Activated naive CD4-positive, alpha-beta T cell treated with anti-CD3 and anti-CD28 coated beads, Interleukin-2, amount 50 U/mL, for 72 hours (primary cell): ENCODE data around the gene IER2. TPM values are rescaled to one million over a fixed set of nuclear protein-coding genes. Genes with fewer than 3 reads are reported as not detected.

Source experiments
- ATAC-seq, 2 donors: fragments of 150-1000 bp; cut with Tn5 transposase; 2 replicates each; pipeline ENCODE4 v1.10.0; 2021; ENCODE audit warnings: mild to moderate bottlenecking in 2 of 2, moderate library complexity in 2 of 2
- DNase-seq, 2 donors: peaks; one replicate each; pipeline ENCODE4 v3.0.0; 2021 to 2022; ENCODE audit warnings: low spot score in 2 of 2
- H3K27ac Mint-ChIP-seq, 2 donors: one replicate each; pipeline ENCODE4 v1.8.0; 2022; ENCODE audit warnings: mild to moderate bottlenecking in 2 of 2, mixed read lengths in 2 of 2
- H3K36me3 Mint-ChIP-seq, 2 donors: one replicate each; pipeline ENCODE4 v1.8.0; 2022; ENCODE audit warnings: mixed read lengths in 2 of 2
- H3K9me3 Mint-ChIP-seq, 2 donors: one replicate each; pipeline ENCODE4 v1.8.0; 2022; ENCODE audit warnings: mixed read lengths in 2 of 2
- total RNA-seq, 2 donors: library from RNA; stranded (reverse); gene quantifications; one replicate each; pipeline ENCODE4 v1.2.3, GENCODE V29; 2022

The IER2 gene
- 100 to 1,000 TPM; 111 to 174 TPM for total RNA-seq

GRCh38 chr19:13150187-13150930 is at the start of gene IER2, which contains the start of gene STX10:
TSS of gene IER2 (plus strand) at chr19:13150411. CDS start at chr19:13153187, 2,776 bp downstream.
TSS of gene STX10 (minus strand) at chr19:13150375. CDS start at chr19:13150173, 202 bp downstream.
- ATAC-seq (peak; percentile 51 to 56), DNase-seq (peak; percentile 90 to 92)
- Mint-ChIP-seq H3K9me3 (no peaks in the 10 kb centered on the region), H3K27ac (peak within 1 kb of the TSS; percentile 97 to 98), H3K36me3 (peaks cover 50 to 57% of the 10 kb centered on the region in 2 donors)

GRCh38 chr19:13100841-13101589 is 49.2 kb upstream of the IER2 start:
- no peak for DNase-seq
- Mint-ChIP-seq H3K27ac (no peak overlapping the region), H3K9me3 (no peaks in the 10 kb centered on the region), H3K36me3 (no peaks in the 10 kb centered on the region)
- ATAC-seq: no peak

GRCh38 chr19:13101590-13102415 is 48.4 kb upstream of the IER2 start:
- H3K27ac Mint-ChIP-seq: no peak overlapping the region
- no peak for DNase-seq
- ATAC-seq: no peak
- H3K9me3 Mint-ChIP-seq: no peaks in the 10 kb centered on the region
- H3K36me3 Mint-ChIP-seq: no peaks in the 10 kb centered on the region

GRCh38 chr19:13102416-13102665 is 47.9 kb upstream of the IER2 start:
- Mint-ChIP-seq H3K9me3 (no peaks in the 10 kb centered on the region), H3K27ac (no peak overlapping the region), H3K36me3 (no peaks in the 10 kb centered on the region)
- DNase-seq (no peak), ATAC-seq (no peak)

- Mint-ChIP-seq H3K9me3 (no peaks in the 10 kb centered on the region), H3K27ac (no peak within 1 kb of the TSS), H3K36me3 (no peaks in the 10 kb centered on the region)
- ATAC-seq (no peak), DNase-seq (peak in 1 of 2 donors; percentile 38)
These were observed 47.3 kb upstream of the IER2 start, which contains the start of gene LYL1 for GRCh38 chr19:13102666-13103580. TSS of gene LYL1 (minus strand) at chr19:13102858. CDS start at chr19:13101171, 1,687 bp downstream.

- H3K27ac Mint-ChIP-seq: peak overlapping the region in 1 of 2 donors; percentile 76
- H3K36me3 Mint-ChIP-seq: no peaks in the 10 kb centered on the region
- no peak for DNase-seq
- ATAC-seq: no peak
- H3K9me3 Mint-ChIP-seq: no peaks in the 10 kb centered on the region
These were observed 46.4 kb upstream of the IER2 start for GRCh38 chr19:13103581-13104359.

GRCh38 chr19:13104360-13104847 is 45.8 kb upstream of the IER2 start:
- peak; percentile 19 to 54 for ATAC-seq
- Mint-ChIP-seq H3K9me3 (no peaks in the 10 kb centered on the region), H3K27ac (peak overlapping the region; percentile 76 to 85), H3K36me3 (no peaks in the 10 kb centered on the region)
- DNase-seq: peak; percentile 77 to 83

GRCh38 chr19:13104848-13105711 is 45.1 kb upstream of the IER2 start:
- ATAC-seq (peak; percentile 25 to 35), DNase-seq (peak in 1 of 2 donors; percentile 47)
- Mint-ChIP-seq H3K36me3 (no peaks in the 10 kb centered on the region), H3K9me3 (no peaks in the 10 kb centered on the region), H3K27ac (peak overlapping the region; percentile 76 to 85)

GRCh38 chr19:13109361-13110098 is 40.7 kb upstream of the IER2 start:
- ATAC-seq (no peak), DNase-seq (no peak)
- Mint-ChIP-seq H3K36me3 (no peaks in the 10 kb centered on the region), H3K27ac (peak overlapping the region in 1 of 2 donors; percentile 47), H3K9me3 (no peaks in the 10 kb centered on the region)

GRCh38 chr19:13110099-13110610 is 40.1 kb upstream of the IER2 start:
- ATAC-seq (no peak), DNase-seq (no peak)
- Mint-ChIP-seq H3K27ac (peak overlapping the region in 1 of 2 donors; percentile 47), H3K9me3 (no peaks in the 10 kb centered on the region), H3K36me3 (peaks cover 0 to 3% of the 10 kb centered on the region in 2 donors)

- DNase-seq: no peak
- H3K36me3 Mint-ChIP-seq: peaks cover 6 to 25% of the 10 kb centered on the region in 2 donors
- H3K9me3 Mint-ChIP-seq: no peaks in the 10 kb centered on the region
- ATAC-seq: no peak
- peak overlapping the region in 1 of 2 donors; percentile 29 for H3K27ac Mint-ChIP-seq
These were observed 37.7 kb upstream of the IER2 start for GRCh38 chr19:13112555-13112954.

- Mint-ChIP-seq H3K27ac (peak overlapping the region; percentile 90 to 92), H3K9me3 (no peaks in the 10 kb centered on the region), H3K36me3 (peaks cover 12 to 29% of the 10 kb centered on the region in 2 donors)
- ATAC-seq (no peak), DNase-seq (no peak)
These were observed 34.3 kb upstream of the IER2 start for GRCh38 chr19:13115936-13116281.

GRCh38 chr19:13116282-13117175 is 33.7 kb upstream of the IER2 start, which contains the start of gene TRMT1:
TSS of gene TRMT1 (minus strand) at chr19:13116740. CDS start at chr19:13116399, 341 bp downstream.
- DNase-seq (peak; percentile 86 to 95), ATAC-seq (peak; percentile 68 to 70)
- H3K36me3 Mint-ChIP-seq: peaks cover 12 to 29% of the 10 kb centered on the region in 2 donors
- peak within 1 kb of the TSS; percentile 90 to 96 for H3K27ac Mint-ChIP-seq
- no peaks in the 10 kb centered on the region for H3K9me3 Mint-ChIP-seq
